Thoracic aorta (tissue), 2 donors: Measurements from ENCODE around the gene FAM81B. TPM values are rescaled to one million over a fixed set of nuclear protein-coding genes. Genes with fewer than 3 reads are reported as not detected.

ENCODE experiments used
- ATAC-seq: fragments of 150-250 bp; one replicate; pipeline ENCODE4 v1.8.0; 2017; ENCODE audit warnings: low read depth; ENCODE audit not compliant: insufficient number of reproducible peaks, low FRiP score
- DNase-seq: peaks from one replicate; pipeline ENCODE4 v3.0.0-alpha.2; 2020; ENCODE audit warnings: low spot score
- H3K27ac ChIP-seq, 2 donors: fragments of 200-600 bp; sonication (generic); 1 replicate in 1 of 2; 2 replicates in 1 of 2; pipeline ENCODE4 v1.5.1; 2016; ENCODE audit warnings: mild to moderate bottlenecking in 2 of 2, moderate library complexity in 2 of 2
- H3K27me3 ChIP-seq: fragments of 200-600 bp; sonication (generic); replicated peaks from 2 replicates; pipeline ENCODE4 v1.6.0; 2016; ENCODE audit warnings: mild to moderate bottlenecking; ENCODE audit not compliant: insufficient read depth
- H3K36me3 ChIP-seq: fragments of 200-600 bp; sonication (generic); one replicate; pipeline ENCODE4 v1.5.1; 2016
- H3K4me1 ChIP-seq, 2 donors: fragments of 200-600 bp; sonication (generic); 1 replicate in 1 of 2; 2 replicates in 1 of 2; pipeline versions ENCODE4 v1.5.1 to v1.6.0; 2016; ENCODE audit warnings: low read depth in 2 of 2, mild to moderate bottlenecking in 1 of 2; ENCODE audit not compliant: control insufficient read depth in 1 of 2
- H3K4me3 ChIP-seq: fragments of 200-600 bp; sonication (generic); 2 replicates; pipeline ENCODE4 v1.5.1; 2016; ENCODE audit warnings: mild to moderate bottlenecking
- H3K9me3 ChIP-seq: fragments of 200-600 bp; sonication (generic); 2 replicates; pipeline ENCODE4 v1.5.1; 2016
- CTCF ChIP-seq: fragments of 200-600 bp; sonication (generic); IDR thresholded peaks from one replicate; pipeline ENCODE4 v1.5.1; 2019; ENCODE audit warnings: antibody characterized with exemption
- total RNA-seq, 2 donors: library from RNA; depleted of rRNA; stranded (reverse); fragments of >200 nt; gene quantifications; one replicate each; pipeline versions ENCODE4 v1.1.0 to v1.2.3, GENCODE V29; 2016

Gene FAM81B
- total RNA-seq, 2 donors from 2014 or later: not detected

DNA sequence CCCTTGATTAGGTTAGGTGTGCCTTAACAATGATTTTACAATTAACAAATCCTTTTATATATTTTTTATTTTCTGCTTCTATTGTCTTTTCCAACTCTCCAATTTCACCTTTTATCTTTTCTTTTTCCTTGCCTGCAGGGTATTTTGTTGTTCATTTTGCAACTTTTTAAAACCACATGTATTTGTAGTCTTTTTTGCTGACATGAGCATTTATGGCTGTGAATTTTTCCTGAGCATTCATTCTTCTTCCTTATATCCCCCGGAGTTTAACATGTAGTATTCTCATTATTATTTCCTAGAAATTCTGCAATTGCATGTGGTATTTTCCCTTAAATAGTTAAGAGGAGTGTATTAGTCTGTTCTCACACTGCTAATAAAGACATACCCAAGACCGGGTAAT is 41.6 kb downstream of the FAM81B start:
- DNase-seq (no peak), ATAC-seq (no peak)
- TF ChIP-seq CTCF: no peak
- H3K9me3 ChIP-seq: no peaks in the 10 kb centered on the region
- H3K36me3 ChIP-seq: no peaks in the 10 kb centered on the region
- no peak overlapping the region for H3K27ac ChIP-seq
- H3K27me3 ChIP-seq: no peaks in the 10 kb centered on the region
- no peak overlapping the region for H3K4me3 ChIP-seq
- no peaks in the 10 kb centered on the region for H3K4me1 ChIP-seq

GRCh38 chr5:95439801-95440493 is 48.8 kb downstream of the FAM81B start:
- no peak for TF ChIP-seq CTCF
- ATAC-seq: no peak
- no peaks in the 10 kb centered on the region for H3K9me3 ChIP-seq

DNA sequence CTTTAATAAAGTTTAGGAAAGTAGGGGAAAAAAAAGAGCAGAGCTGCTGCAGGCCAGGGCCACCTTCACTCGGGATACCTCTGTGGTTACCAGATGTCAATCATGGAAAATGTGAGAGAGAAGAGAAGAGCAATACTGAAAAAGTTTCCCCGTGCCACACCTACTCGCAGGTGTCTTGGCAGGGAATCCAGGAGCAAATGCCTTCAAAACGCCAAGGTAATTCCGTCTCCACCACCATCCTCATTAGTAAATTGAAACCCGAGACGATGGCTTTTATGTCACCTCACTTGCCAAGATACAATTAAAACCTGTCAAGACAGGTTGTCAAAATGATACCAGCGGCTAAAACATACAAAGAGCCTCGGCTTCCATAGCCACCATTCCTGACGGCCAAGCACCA is 49.7 kb downstream of the FAM81B start:
- Histone ChIP-seq H3K9me3 (no peaks in the 10 kb centered on the region), H3K36me3 (no peaks in the 10 kb centered on the region), H3K27ac (no peak overlapping the region), H3K27me3 (no peaks in the 10 kb centered on the region), H3K4me1 (no peaks in the 10 kb centered on the region), H3K4me3 (no peak overlapping the region)
- TF ChIP-seq CTCF: no peak
- DNase-seq (no peak), ATAC-seq (no peak)

More at GRCh38 chr5:95439801-95440493, 48.8 kb downstream of the FAM81B start:
- H3K27ac ChIP-seq: no peak overlapping the region
- no peak for DNase-seq
- no peaks in the 10 kb centered on the region for H3K27me3 ChIP-seq
- H3K4me1 ChIP-seq: no peaks in the 10 kb centered on the region
- no peak overlapping the region for H3K4me3 ChIP-seq
- no peaks in the 10 kb centered on the region for H3K36me3 ChIP-seq

GRCh38 chr5:95441636-95442035 is 50.5 kb downstream of the FAM81B start:
- H3K27ac ChIP-seq: no peak overlapping the region
- no peaks in the 10 kb centered on the region for H3K36me3 ChIP-seq
- H3K27me3 ChIP-seq: no peaks in the 10 kb centered on the region
- no peak for TF ChIP-seq CTCF
- no peaks in the 10 kb centered on the region for H3K4me1 ChIP-seq
- no peak for ATAC-seq
- no peak overlapping the region for H3K4me3 ChIP-seq
- no peak for DNase-seq
- H3K9me3 ChIP-seq: no peaks in the 10 kb centered on the region

GRCh38 chr5:95445442-95445841 is 54.3 kb downstream of the FAM81B start:
- DNase-seq: no peak
- H3K9me3 ChIP-seq: no peaks in the 10 kb centered on the region
- H3K36me3 ChIP-seq: no peaks in the 10 kb centered on the region
- TF ChIP-seq CTCF: no peak
- H3K4me1 ChIP-seq: no peaks in the 10 kb centered on the region
- H3K4me3 ChIP-seq: no peak overlapping the region
- H3K27me3 ChIP-seq: no peaks in the 10 kb centered on the region
- no peak for ATAC-seq
- H3K27ac ChIP-seq: no peak overlapping the region
